Forelimb muscle (tissue), 1 donor: Measurements from ENCODE around the gene MAMDC4. TPM values are rescaled to one million over a fixed set of nuclear protein-coding genes. Genes with fewer than 3 reads are reported as not detected.
"Not testable (repeated sequence)": the region's sequence is repeated elsewhere in the genome, so short reads cannot be mapped to it uniquely, and the experiment has no call there.

Source experiments
- DNase-seq: peaks from one replicate; pipeline ENCODE4 v3.0.0-alpha.2; 2013; ENCODE audit warnings: low read depth
- polyA plus RNA-seq: library from polyadenylated mRNA; unstranded; fragments of 120-200 nt; gene quantifications from one replicate; pipeline ENCODE4 v1.2.1, GENCODE V29; 2013; ENCODE audit not compliant: insufficient read length

The MAMDC4 gene
- polyA plus RNA-seq, result 4.8 TPM

- DNase-seq, result no peak
Measured at GRCh38 chr9:136851941-136852663, at the start of gene MAMDC4. Gene MAMDC4, plus strand, starts transcription at chr9:136852346. Its CDS starts 71 bp downstream, at chr9:136852417.

- not testable (repeated sequence) for DNase-seq
Measured at GRCh38 chr9:136803009-136803550, 49.1 kb upstream of the MAMDC4 start.

- DNase-seq, result no peak
Measured at GRCh38 chr9:136803551-136804508, 48.3 kb upstream of the MAMDC4 start.

GRCh38 chr9:136804509-136805206, 47.5 kb upstream of the MAMDC4 start:
- no peak for DNase-seq

GRCh38 chr9:136805207-136805740, 46.9 kb upstream of the MAMDC4 start:
- DNase-seq, result no peak

- no peak for DNase-seq
Measured at GRCh38 chr9:136806067-136806466, 46.1 kb upstream of the MAMDC4 start.

GRCh38 chr9:136806631-136807201, 45.4 kb upstream of the MAMDC4 start:
- DNase-seq, result no peak

- peak; percentile 48 for DNase-seq
Measured at GRCh38 chr9:136807281-136808074, 44.7 kb upstream of the MAMDC4 start, which contains the start of gene RABL6. Gene RABL6, plus strand, starts transcription at chr9:136807948. Its CDS starts 249 bp downstream, at chr9:136808197.

- no peak for DNase-seq
Measured at GRCh38 chr9:136808075-136808805, 43.9 kb upstream of the MAMDC4 start.

GRCh38 chr9:136808806-136809158, 43.4 kb upstream of the MAMDC4 start:
- DNase-seq, result no peak

- DNase-seq, result no peak
Measured at GRCh38 chr9:136814725-136815421, 37.3 kb upstream of the MAMDC4 start.

GRCh38 chr9:136815422-136815782, 36.7 kb upstream of the MAMDC4 start:
- DNase-seq, result no peak

GRCh38 chr9:136820971-136821825, 30.9 kb upstream of the MAMDC4 start:
- no peak for DNase-seq

- DNase-seq, result no peak
Measured at GRCh38 chr9:136821826-136822544, 30.2 kb upstream of the MAMDC4 start.

GRCh38 chr9:136823136-136824046, 28.8 kb upstream of the MAMDC4 start:
- DNase-seq, result no peak
